ENCODE measurements around the gene ADGRE3.

DNA sequence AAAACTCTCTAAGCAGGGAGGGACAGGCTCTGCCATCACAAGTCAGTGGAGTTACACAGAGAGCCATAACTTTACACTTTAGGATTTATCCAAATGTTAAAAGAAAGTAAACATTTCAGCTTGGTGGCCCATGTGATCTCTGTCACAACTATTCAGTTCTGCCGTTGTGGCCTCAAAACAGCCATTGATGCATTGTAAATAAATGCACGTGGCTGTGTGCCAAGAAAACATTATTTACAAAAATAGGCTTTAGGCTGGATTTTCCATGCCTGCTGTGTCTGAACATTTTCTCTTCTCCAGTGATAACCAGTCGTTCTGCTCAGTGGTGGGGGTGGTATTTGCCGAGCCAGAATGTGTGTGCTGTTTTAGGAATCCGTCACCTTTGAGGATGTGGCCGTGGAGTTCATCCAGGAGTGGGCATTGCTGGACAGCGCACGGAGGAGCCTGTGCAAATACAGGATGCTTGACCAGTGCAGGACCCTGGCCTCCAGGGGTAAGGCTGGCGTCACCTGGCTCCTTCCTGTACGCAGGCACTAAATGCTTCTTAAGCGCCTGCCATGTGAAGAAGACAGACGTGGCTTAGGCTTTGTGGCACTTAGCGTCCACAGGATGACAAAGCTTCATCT, 20.1 kb upstream of the ADGRE3 start:
- TF ChIP-seq MYBL2 (CRISPR knock-in tag; IDR thresholded peaks at IDR 0.05), result no peak
- TF ChIP-seq SMAD3 (CRISPR knock-in tag; IDR thresholded peaks at IDR 0.05; ENCODE audit: borderline replicate concordance), result no peak
- TF ChIP-seq CTCF (IDR thresholded peaks at IDR 0.05), result no peak
- no peak for TF ChIP-seq MAX (CRISPR knock-in tag; IDR thresholded peaks at IDR 0.05)
- no peak for TF ChIP-seq PRDM15 (CRISPR knock-in tag; IDR thresholded peaks at IDR 0.05)
- TF ChIP-seq HMGXB4 (CRISPR knock-in tag; IDR thresholded peaks at IDR 0.05), result no peak
- TF ChIP-seq GABPB1 (CRISPR knock-in tag; IDR thresholded peaks at IDR 0.05), result no peak
- no peak for TF ChIP-seq SP1 (CRISPR knock-in tag; conservative IDR thresholded peaks at IDR 0.05)
